NCI-H226 (cell line): ENCODE data around the gene PCK2.

ENCODE experiments used
- DNase-seq: peaks from one replicate; pipeline ENCODE4 v3.0.0-alpha.2; 2015

Gene PCK2

GRCh38 chr14:24077086-24077485 is 17.0 kb upstream of the PCK2 start:
- no peak for DNase-seq

- no peak for DNase-seq
Observed at GRCh38 chr14:24078146-24078545, 16.0 kb upstream of the PCK2 start.

- DNase-seq = no peak
Observed at GRCh38 chr14:24079491-24080141, 14.5 kb upstream of the PCK2 start.

GRCh38 chr14:24080142-24080530 is 14.0 kb upstream of the PCK2 start:
- no peak for DNase-seq

GRCh38 chr14:24080888-24081738 is 13.0 kb upstream of the PCK2 start:
- peak; percentile 41 for DNase-seq

GRCh38 chr14:24081739-24082211 is 12.3 kb upstream of the PCK2 start:
- no peak for DNase-seq

- no peak for DNase-seq
Observed at GRCh38 chr14:24082411-24083080, 11.6 kb upstream of the PCK2 start.

GRCh38 chr14:24083462-24083861 is 10.6 kb upstream of the PCK2 start:
- no peak for DNase-seq

GRCh38 chr14:24084440-24084839 is 9.7 kb upstream of the PCK2 start:
- peak; percentile 20 for DNase-seq

- DNase-seq = no peak
Observed at GRCh38 chr14:24085215-24085614, 8.9 kb upstream of the PCK2 start.

- DNase-seq = no peak
Observed at GRCh38 chr14:24086193-24086955, 7.7 kb upstream of the PCK2 start.

GRCh38 chr14:24087004-24087403 is 7.1 kb upstream of the PCK2 start:
- DNase-seq = no peak

- DNase-seq = no peak
Observed at GRCh38 chr14:24088095-24088494, 6.0 kb upstream of the PCK2 start.

GRCh38 chr14:24089890-24090289 is 4.2 kb upstream of the PCK2 start:
- DNase-seq = no peak

- DNase-seq = no peak
Observed at GRCh38 chr14:24092110-24092504, 2.0 kb upstream of the PCK2 start.

GRCh38 chr14:24092505-24093206 is 1.5 kb upstream of the PCK2 start:
- DNase-seq = no peak

- no peak for DNase-seq
Observed at GRCh38 chr14:24093207-24093900, 757 bp upstream of the PCK2 start.

- DNase-seq = no peak
Observed at GRCh38 chr14:24094841-24095270, 745 bp downstream of the PCK2 start.

GRCh38 chr14:24095271-24096068 is 1.4 kb downstream of the PCK2 start:
- DNase-seq = no peak

GRCh38 chr14:24096545-24097181 is 2.6 kb downstream of the PCK2 start:
- DNase-seq = no peak
